H1 (cell line): ENCODE data around the gene GNLY. TPM values are rescaled to one million over a fixed set of nuclear protein-coding genes. Genes with fewer than 3 reads are reported as not detected.

Experiments used
- CTCF ChIA-PET: fragments of 300-600 bp; sonication (Branson Sonifier 250); formaldehyde crosslinking; loops from one replicate; lab custom pipeline; 2021; ENCODE audit not compliant: partially characterized antibody; lab: Charles Lee
- POLR2A ChIA-PET: fragments of 300-600 bp; sonication (Branson Sonifier 250); formaldehyde crosslinking; loops from one replicate; lab custom pipeline; 2021; ENCODE audit warnings: inconsistent platforms; ENCODE audit not compliant: partially characterized antibody; lab: Charles Lee
- DNase-seq, 2 experiments: peaks; one replicate each; pipeline versions ENCODE4 v3.0.0 to v3.0.0-alpha.2; 2010 to 2022; ENCODE audit warnings: low spot score in 2 of 2, low read depth in 1 of 2, mixed read lengths in 1 of 2
- FAIRE-seq: peaks from 2 replicates; lab custom pipeline; 2011; peaks lifted over from hg19 to GRCh38; lab: Jason Lieb, UNC
- H2AFZ ChIP-seq: 2 replicates; pipeline ENCODE4 v1.8.1; 2012; ENCODE audit warnings: low read length, inconsistent platforms
- H2AK5ac ChIP-seq: 2 replicates; pipeline ENCODE4 v1.6.1; 2013; ENCODE audit warnings: low read depth, low read length
- H2BK120ac ChIP-seq: replicated peaks from 2 replicates; pipeline ENCODE3; 2013; ENCODE audit warnings: low read depth, low read length, inconsistent platforms
- H2BK12ac ChIP-seq: 2 replicates; pipeline ENCODE4 v1.6.1; 2013; ENCODE audit warnings: low read depth, low read length
- H2BK15ac ChIP-seq: 2 replicates; pipeline ENCODE4 v1.6.1; 2013; ENCODE audit warnings: low read length
- H2BK20ac ChIP-seq: 2 replicates; pipeline ENCODE4 v1.6.1; 2013; ENCODE audit warnings: low read length
- H2BK5ac ChIP-seq: 2 replicates; pipeline ENCODE4 v1.6.1; 2013; ENCODE audit warnings: low read depth, low read length
- H3K14ac ChIP-seq: 2 replicates; pipeline ENCODE4 v1.6.1; 2013; ENCODE audit warnings: inconsistent platforms; ENCODE audit not compliant: insufficient read length
- H3K18ac ChIP-seq: 2 replicates; pipeline ENCODE4 v1.6.1; 2013; ENCODE audit warnings: low read length; ENCODE audit errors: extremely low read depth
- H3K23ac ChIP-seq: 2 replicates; pipeline ENCODE4 v1.6.1; 2013; ENCODE audit warnings: inconsistent platforms; ENCODE audit not compliant: insufficient read length
- H3K23me2 ChIP-seq: 2 replicates; pipeline ENCODE4 v1.6.1; 2013; ENCODE audit warnings: low read depth, low read length
- H3K27ac ChIP-seq: 2 replicates; pipeline ENCODE4 v1.6.1; 2011; ENCODE audit warnings: low read depth, low read length, inconsistent platforms
- H3K27me3 ChIP-seq, 4 experiments: replicated peaks in 1 of 4; 1 replicate in 1 of 4; 2 replicates in 3 of 4; pipeline versions ENCODE4 v1.6.1 to v1.8.1; 2011 to 2013; ENCODE audit warnings: low read length in 3 of 4, mild to moderate bottlenecking in 3 of 4, inconsistent platforms in 2 of 4, mixed read lengths in 2 of 4, moderate library complexity in 1 of 4; ENCODE audit not compliant: control insufficient read depth in 3 of 4, insufficient read depth in 3 of 4; ENCODE audit errors: extremely low read depth in 1 of 4
- H3K36me3 ChIP-seq, 4 experiments: 2 replicates each; pipeline versions ENCODE4 v1.6.1 to v1.8.1; 2011 to 2013; ENCODE audit warnings: mild to moderate bottlenecking in 4 of 4, low read length in 3 of 4, moderate library complexity in 2 of 4, control low read depth in 1 of 4, inconsistent platforms in 1 of 4; ENCODE audit not compliant: insufficient read depth in 4 of 4, control insufficient read depth in 2 of 4
- H3K4ac ChIP-seq: replicated peaks from 2 replicates; pipeline ENCODE3; 2013; ENCODE audit warnings: low read length, low read depth, mixed read lengths, inconsistent platforms; ENCODE audit not compliant: insufficient read length
- H3K4me1 ChIP-seq, 4 experiments: replicated peaks in 1 of 4; 1 replicate in 1 of 4; 2 replicates in 3 of 4; pipeline versions ENCODE4 v1.6.1 to v1.8.1; 2011 to 2013; ENCODE audit warnings: low read length in 3 of 4, inconsistent platforms in 2 of 4, mixed read lengths in 1 of 4; ENCODE audit not compliant: insufficient read depth in 4 of 4, control insufficient read depth in 3 of 4
- H3K4me2 ChIP-seq, 2 experiments: 2 replicates each; pipeline versions ENCODE4 v1.6.1 to v1.8.1; 2011 to 2013; ENCODE audit warnings: low read depth in 2 of 2, low read length in 2 of 2, control low read depth in 1 of 2, inconsistent platforms in 1 of 2, mild to moderate bottlenecking in 1 of 2; ENCODE audit not compliant: insufficient read depth in 1 of 2
- H3K4me3 ChIP-seq, 4 experiments: fragments of 200-600, 300-600 bp in 1 of 4; sonication (generic), shearing (Covaris generic), sonication (Bioruptor Twin) in 1 of 4; 2 replicates each; pipeline versions ENCODE4 v1.5.1 to v1.8.1; 2011 to 2016; ENCODE audit warnings: low read length in 4 of 4, low read depth in 3 of 4, control low read depth in 2 of 4, inconsistent platforms in 2 of 4, mild to moderate bottlenecking in 2 of 4, mixed read lengths in 1 of 4, moderate library complexity in 1 of 4; ENCODE audit not compliant: insufficient read depth in 2 of 4; ENCODE audit errors: extremely low read depth in 1 of 4
- H3K56ac ChIP-seq: replicated peaks from 2 replicates; pipeline ENCODE3; 2013; ENCODE audit warnings: low read depth, mild to moderate bottlenecking, mixed read lengths, low read length, inconsistent platforms; ENCODE audit not compliant: insufficient read length
- H3K79me1 ChIP-seq: 2 replicates; pipeline ENCODE4 v1.6.1; 2013; ENCODE audit warnings: low read depth, low read length, control low read depth
- H3K79me2 ChIP-seq, 2 experiments: 2 replicates each; pipeline versions ENCODE4 v1.6.1 to v1.8.1; 2012 to 2013; ENCODE audit warnings: low read length in 2 of 2, mild to moderate bottlenecking in 2 of 2, inconsistent platforms in 1 of 2; ENCODE audit not compliant: insufficient read depth in 2 of 2, control insufficient read depth in 1 of 2
- H3K9ac ChIP-seq, 4 experiments: replicated peaks in 1 of 4; 1 replicate in 1 of 4; 2 replicates in 3 of 4; pipeline versions ENCODE4 v1.6.1 to v1.8.1; 2011 to 2013; ENCODE audit warnings: low read depth in 3 of 4, low read length in 3 of 4, control low read depth in 2 of 4, mild to moderate bottlenecking in 2 of 4, moderate library complexity in 2 of 4, inconsistent platforms in 1 of 4; ENCODE audit errors: extremely low read depth in 1 of 4
- H3K9me3 ChIP-seq, 2 experiments: 2 replicates each; pipeline versions ENCODE4 v1.6.1 to v1.8.1; 2012 to 2013; ENCODE audit warnings: mild to moderate bottlenecking in 2 of 2, moderate library complexity in 2 of 2, control low read depth in 1 of 2, inconsistent platforms in 1 of 2, low read depth in 1 of 2, low read length in 1 of 2, mixed read lengths in 1 of 2; ENCODE audit not compliant: insufficient read depth in 2 of 2
- H4K20me1 ChIP-seq, 2 experiments: replicated peaks in 1 of 2; 2 replicates each; pipeline versions ENCODE3 to v1.8.1; 2011 to 2013; ENCODE audit warnings: inconsistent platforms in 2 of 2, low read length in 2 of 2, mild to moderate bottlenecking in 1 of 2; ENCODE audit not compliant: insufficient read depth in 2 of 2, control insufficient read depth in 1 of 2
- H4K5ac ChIP-seq: 2 replicates; pipeline ENCODE4 v1.6.1; 2013; ENCODE audit warnings: low read length, low read depth, mixed read lengths, inconsistent platforms; ENCODE audit not compliant: insufficient read length
- H4K8ac ChIP-seq: 2 replicates; pipeline ENCODE4 v1.8.0; 2013; ENCODE audit warnings: mild to moderate bottlenecking, moderate library complexity, low read length, inconsistent platforms; ENCODE audit not compliant: insufficient read depth; ENCODE audit errors: extremely low read depth
- H4K91ac ChIP-seq: replicated peaks from 2 replicates; pipeline ENCODE3; 2013; ENCODE audit warnings: low read length, mixed read lengths, inconsistent platforms; ENCODE audit not compliant: insufficient read length
- ASH2L ChIP-seq: fragments of 200-600, 300-600 bp; sonication (generic); IDR thresholded peaks from one replicate; pipeline ENCODE4 v1.7.1; 2017; ENCODE audit warnings: low read length
- FOSL1 ChIP-seq: IDR thresholded peaks from 2 replicates; pipeline ENCODE4 v1.6.1; 2011; ENCODE audit warnings: mild to moderate bottlenecking, low read depth, low read length, moderate library complexity; ENCODE audit not compliant: insufficient read depth
- GTF2F1 ChIP-seq: IDR thresholded peaks from 2 replicates; pipeline ENCODE4 v1.6.1; 2012; ENCODE audit warnings: low read depth, low read length, improper control_type of control experiment, borderline replicate concordance
- RAD21 ChIP-seq, 2 experiments: IDR thresholded peaks in 1 of 2; conservative IDR thresholded peaks in 1 of 2; 2 replicates each; pipeline ENCODE4 v1.6.1; 2011; ENCODE audit warnings: low read depth in 2 of 2, low read length in 2 of 2, improper control_type of control experiment in 1 of 2, inconsistent platforms in 1 of 2, mild to moderate bottlenecking in 1 of 2, moderate library complexity in 1 of 2
- SAP30 ChIP-seq: fragments of 300-600 bp; sonication (generic); IDR thresholded peaks from 2 replicates; pipeline ENCODE4 v1.7.1; 2012; ENCODE audit warnings: low read length, moderate library complexity, mild to moderate bottlenecking, inconsistent platforms; ENCODE audit not compliant: insufficient read depth, insufficient replicate concordance
- SP4 ChIP-seq: IDR thresholded peaks from 2 replicates; pipeline ENCODE4 v1.6.1; 2012; ENCODE audit warnings: low read length, inconsistent platforms
- SRF ChIP-seq: IDR thresholded peaks from 2 replicates; pipeline ENCODE4 v1.6.1; 2011; ENCODE audit warnings: mild to moderate bottlenecking, low read depth, low read length, moderate library complexity
- ZNF274 ChIP-seq: IDR thresholded peaks from 2 replicates; pipeline ENCODE4 v1.7.0; 2012; ENCODE audit warnings: low read length, borderline replicate concordance; ENCODE audit errors: extremely low read depth
- WGBS, 2 experiments: shearing (Covaris generic) in 1 of 2; methylation state at CpG; one replicate each; pipeline versions ENCODE4 v1.1.6 to v1.1.7; 2013 to 2015; ENCODE audit warnings: low lambda C conversion rate in 2 of 2, mixed read lengths in 2 of 2, inconsistent platforms in 1 of 2, low coverage in 1 of 2, missing lambda C conversion rate in 1 of 2; ENCODE audit not compliant: insufficient replicate concordance in 2 of 2, insufficient coverage in 1 of 2, insufficient read length in 1 of 2; ENCODE audit errors: extremely low coverage in 1 of 2, missing lambda C conversion rate in 1 of 2; 5-methylcytosine and 5-hydroxymethylcytosine counted together
- polyA plus RNA-seq, 7 experiments: library from polyadenylated mRNA; depleted of rRNA in 3 of 7; stranded (reverse) in 5 of 7; unstranded in 2 of 7; fragments of >200 nt in 5 of 7; fragments of 200-250 nt in 2 of 7; gene quantifications; 1 replicate in 5 of 7; 2 replicates in 1 of 7; 4 replicates in 1 of 7; pipeline versions ENCODE4 v1.2.1 to v1.2.3, GENCODE V29; 2011 to 2013; ENCODE audit warnings: missing spikeins in 2 of 7, mixed read lengths in 2 of 7
- total RNA-seq: library from RNA; stranded (reverse); fragmentation: NEBNext Ultra II Directional; extraction: Animal tissue kit (Norgen Biotek cat#: 25700); gene quantifications from 2 replicates; pipeline ENCODE4 v1.2.1, GENCODE V29; 2021

The GNLY gene
- total and polyA plus RNA-seq, 2 of the 8 experiments (the other 6 are each of a cell fraction or from before 2014, with no cell fraction given) = 0.03 TPM; not detected in 1

GRCh38 chr2:85737961-85738360, 43.8 kb downstream of the GNLY start:
- Histone ChIP-seq H3K9ac (no peak overlapping the region), H4K91ac (no peak overlapping the region), H2BK15ac (no peak overlapping the region), H2AK5ac (no peak overlapping the region), H3K36me3 (no peaks in the 10 kb centered on the region), H4K20me1 (no peaks in the 10 kb centered on the region), H2AFZ (no peak overlapping the region), H2BK5ac (no peak overlapping the region), H3K4me2 (no peak overlapping the region), H2BK120ac (no peak overlapping the region), H3K4me3 (no peak overlapping the region), H3K23me2 (no peaks in the 10 kb centered on the region; the same call in 1 of the 2 replicates), H3K4ac (no peak overlapping the region), H3K27me3 (no peaks in the 10 kb centered on the region), H3K23ac (no peak overlapping the region), H2BK12ac (no peak overlapping the region), H3K79me1 (no peaks in the 10 kb centered on the region), H3K56ac (no peak overlapping the region), H2BK20ac (no peak overlapping the region), H3K79me2 (no peaks in the 10 kb centered on the region), H3K14ac (no peak overlapping the region), H3K27ac (no peak overlapping the region), H3K9me3 (0 out of 4 replicates have a peak, but pooled peaks cover 0 to 3% of the 10 kb centered on the region in 2 experiments), H3K4me1 (peaks cover 0 to 7% (median 4%) of the 10 kb centered on the region in 4 experiments; a peak in 2 of 7 replicates), H4K8ac (no peak overlapping the region), H4K5ac (no peak overlapping the region), H3K18ac (no peak overlapping the region)
- ChIA-PET POLR2A (no interaction called here), CTCF (interaction anchor here (0.6 to 47.8 kb wide), 9 partner anchors 9 to 1054 kb away, joined by 3 to 986 read pairs (median 33); partner anchors contain the start of genes ATOH8 and GNLY)
- TF ChIP-seq FOSL1 (no peak), RAD21 (IDR thresholded peaks at IDR 0.05 in 1 of 2, conservative IDR thresholded peaks at IDR 0.05 in 1 of 2; ENCODE audit: low read depth in 2 of 2, low read length in 2 of 2) (no peak), SAP30 (no peak), SP4 (no peak), ASH2L (no peak), SRF (no peak), ZNF274 (no peak), GTF2F1 (no peak)
- WGBS, 2 experiments = 87% methylated on average over 4 of the region's 4 CpGs; no CpG with 5 or more reads in 1 of the 2 experiments
- FAIRE-seq = no peak
- no peak for DNase-seq
